HPDE6-E6E7 (cell line): Measurements from ENCODE around the gene EIF3I.
"Not testable (repeated sequence)": the region's sequence is repeated elsewhere in the genome, so short reads cannot be mapped to it uniquely, and the experiment has no call there.

ENCODE experiments used
- DNase-seq: peaks from one replicate; pipeline ENCODE4 v3.0.0; 2011; ENCODE audit warnings: missing footprints; ENCODE audit errors: extremely low spot score

The EIF3I gene

GRCh38 chr1:32232558-32233304, 10.5 kb downstream of the EIF3I start:
- no peak for DNase-seq

- DNase-seq = no peak
These were observed 12.6 kb downstream of the EIF3I start for GRCh38 chr1:32234792-32235191.

GRCh38 chr1:32239337-32239736, 17.1 kb downstream of the EIF3I start:
- DNase-seq = no peak

GRCh38 chr1:32239790-32240139, 17.6 kb downstream of the EIF3I start:
- DNase-seq = no peak

- no peak for DNase-seq
These were observed 18.1 kb downstream of the EIF3I start for GRCh38 chr1:32240140-32240951.

GRCh38 chr1:32241001-32241763, 19.0 kb downstream of the EIF3I start:
- no peak for DNase-seq

- no peak for DNase-seq
These were observed 20.2 kb downstream of the EIF3I start for GRCh38 chr1:32242341-32242851.

GRCh38 chr1:32246888-32247273, 24.7 kb downstream of the EIF3I start, which contains the start of gene FAM167B:
FAM167B (plus strand) TSS chr1:32247222; CDS start chr1:32247422, 200 bp downstream.
- DNase-seq = no peak

GRCh38 chr1:32247452-32247851, 25.2 kb downstream of the EIF3I start:
- no peak for DNase-seq

GRCh38 chr1:32247983-32248889, 26.0 kb downstream of the EIF3I start:
- peak; percentile 82 for DNase-seq

GRCh38 chr1:32249831-32250525, 27.8 kb downstream of the EIF3I start:
- DNase-seq = peak; percentile 78

- no peak for DNase-seq
These were observed 28.9 kb downstream of the EIF3I start, which contains the start of gene LCK for GRCh38 chr1:32250893-32251716. LCK (plus strand) TSS chr1:32251265; CDS start chr1:32274330, 23,065 bp downstream.

- DNase-seq = no peak
These were observed 33.2 kb downstream of the EIF3I start for GRCh38 chr1:32255072-32256071.

GRCh38 chr1:32256473-32257226, 34.4 kb downstream of the EIF3I start:
- DNase-seq = no peak

- no peak for DNase-seq
These were observed 35.0 kb downstream of the EIF3I start for GRCh38 chr1:32257227-32257508.

- not testable (repeated sequence) for DNase-seq
These were observed 41.0 kb downstream of the EIF3I start for GRCh38 chr1:32263236-32263593.

- no peak for DNase-seq
These were observed 41.5 kb downstream of the EIF3I start for GRCh38 chr1:32263744-32264143.

- no peak for DNase-seq
These were observed 43.6 kb downstream of the EIF3I start for GRCh38 chr1:32265846-32266245.
